Sciatic nerve (tissue), 2 donors: ENCODE data around the gene RNF225. TPM values are rescaled to one million over a fixed set of nuclear protein-coding genes. Genes with fewer than 3 reads are reported as not detected.
A peak's percentile ranks its signal among the peaks of the same experiment; 100 is the strongest.
"Not testable (repeated sequence)": the region's sequence is repeated elsewhere in the genome, so short reads cannot be mapped to it uniquely, and the experiment has no call there.

Experiments used
- ATAC-seq: fragments of 200-7000 bp; cut with Tn5 transposase; one replicate; pipeline ENCODE4 v1.9.1; 2020; ENCODE audit warnings: mild to moderate bottlenecking, moderate library complexity
- DNase-seq: peaks from one replicate; pipeline ENCODE4 v3.0.0-alpha.2; 2020; ENCODE audit warnings: low spot score
- intact Hi-C: fragments of 100-400 bp; cut with DNase I; formaldehyde crosslinking; loops from one replicate; pipeline ENCODE4 v1.14.2; 2022
- total RNA-seq: library from RNA; stranded (reverse); fragmentation: NEBNext Ultra II Directional; extraction: Animal tissue kit (Norgen Biotek cat#: 25700); gene quantifications from one replicate; pipeline ENCODE4 v1.2.1, GENCODE V29; 2021
- donor health status: DM: no; HTN: no; CAD: no.
- donor health status: DM: no; HTN: no; CAD: no.

RNF225 gene
- total RNA-seq, 1 donor from 2014 or later, result not detected

- ATAC-seq (no peak), DNase-seq (no peak)
- intact Hi-C loops, result no loop called here
Measured at GRCh38 chr19:58401840-58402421, 6.5 kb downstream of the RNF225 start.

DNA sequence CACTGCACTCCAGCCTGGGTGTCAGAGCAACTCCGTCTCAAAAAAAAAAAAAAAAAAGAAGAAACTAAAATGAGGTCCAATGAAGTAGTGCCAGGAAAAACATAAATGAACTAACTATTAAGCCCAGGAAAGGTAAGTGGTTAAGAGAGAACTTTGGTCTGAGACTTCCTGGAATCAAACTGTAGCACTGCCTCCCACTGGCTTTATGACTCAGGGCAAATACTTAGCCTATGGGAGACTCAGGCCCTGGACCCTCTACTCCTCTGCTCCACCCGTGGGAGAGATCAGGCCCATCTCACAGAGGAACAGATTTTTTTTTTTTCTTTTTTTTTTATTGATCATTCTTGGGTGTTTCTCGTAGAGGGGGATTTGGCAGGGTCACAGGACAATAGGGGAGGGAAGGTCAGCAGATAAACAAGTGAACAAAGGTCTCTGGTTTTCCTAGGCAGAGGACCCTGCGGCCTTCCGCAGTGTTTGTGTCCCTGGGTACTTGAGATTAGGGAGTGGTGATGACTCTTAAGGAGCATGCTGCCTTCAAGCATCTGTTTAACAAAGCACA lies 8.5 kb downstream of the RNF225 start:
- intact Hi-C loops, ATAC-seq, DNase-seq: not testable (repeated sequence)

- DNase-seq (no peak), ATAC-seq (no peak)
- intact Hi-C loops, result no loop called here
Measured at GRCh38 chr19:58406818-58407657, 11.6 kb downstream of the RNF225 start.

DNA sequence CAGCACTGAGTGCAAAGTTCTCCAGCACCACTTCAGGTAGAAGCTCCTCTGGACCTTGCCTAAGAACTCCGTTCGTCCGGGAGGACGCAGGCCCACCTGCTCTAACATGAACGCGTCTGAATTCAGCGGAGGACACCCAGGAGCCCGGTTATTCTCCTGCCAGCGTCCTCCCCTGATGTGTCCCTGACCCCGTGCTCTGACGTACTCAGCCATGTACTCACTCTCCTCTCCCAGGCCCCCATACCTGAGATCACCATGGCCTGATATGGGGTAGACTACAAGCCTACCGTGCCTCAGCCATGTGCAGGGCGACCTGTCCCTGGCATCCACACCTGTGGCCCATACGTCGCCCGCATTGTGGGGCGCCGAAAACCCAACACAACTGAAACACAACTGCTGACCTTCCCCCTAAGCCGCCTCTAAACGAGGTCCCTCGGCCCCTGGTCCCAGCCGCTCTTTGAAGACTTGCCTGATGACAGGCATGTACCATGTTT lies 12.2 kb downstream of the RNF225 start:
- peak; percentile 35 for ATAC-seq
- DNase-seq, result no peak
- intact Hi-C loops, result no loop called here

DNA sequence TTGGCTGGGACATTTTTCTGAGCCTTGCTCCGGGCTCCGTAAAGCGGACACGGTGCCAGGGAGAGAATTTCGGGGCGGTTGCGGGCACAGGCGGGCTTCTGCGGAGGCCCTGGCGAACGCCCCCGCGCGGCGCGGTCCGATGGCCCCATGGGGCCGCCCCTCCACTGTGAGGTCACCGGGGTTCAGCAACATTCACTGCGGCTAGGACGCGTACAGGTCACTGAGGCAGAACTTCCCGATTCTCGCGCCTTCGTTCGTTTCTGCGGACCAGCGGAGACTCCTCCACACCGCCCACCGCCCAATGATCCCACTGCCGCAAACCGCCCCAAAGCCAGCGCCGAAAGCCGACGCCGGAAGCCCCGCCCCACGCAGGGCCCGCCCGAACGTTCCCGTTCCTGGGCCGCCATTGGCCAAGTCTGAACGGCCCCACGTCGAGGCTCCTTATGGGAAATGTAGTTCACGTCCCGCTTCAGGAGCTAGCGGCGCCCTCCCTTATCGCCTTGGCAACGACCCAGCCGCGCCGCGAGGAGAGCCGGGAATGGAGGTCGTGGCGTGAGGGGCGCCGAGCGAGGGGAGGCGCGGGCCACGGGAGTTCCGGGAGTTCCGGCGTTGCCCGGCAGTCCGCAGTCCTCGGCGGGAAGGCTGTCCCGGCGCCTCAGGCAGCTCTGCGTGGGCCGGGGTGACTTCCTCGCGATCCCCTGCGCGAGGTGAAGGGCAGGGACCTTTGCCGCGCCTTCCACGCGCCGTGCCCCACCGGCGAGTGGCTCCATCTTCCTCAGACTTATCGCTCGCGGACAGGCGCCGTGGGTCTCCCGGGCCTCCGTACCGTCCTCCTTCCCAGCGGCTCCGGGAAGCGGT lies 12.9 kb downstream of the RNF225 start, which contains the start of gene ZNF584:
Gene ZNF584, plus strand, starts transcription at position 498 of the 858 bp plus-strand sequence. CDS start 499 bp downstream, outside the sequence.
- peak; percentile 98 for ATAC-seq
- DNase-seq, result peak; percentile 97
- intact Hi-C loops, result no loop called here

GRCh38 chr19:58409010-58409790 lies 13.7 kb downstream of the RNF225 start:
- DNase-seq, result peak; percentile 67
- ATAC-seq, result peak; percentile 10
- intact Hi-C loops, result no loop called here

GRCh38 chr19:58416604-58417003 lies 21.1 kb downstream of the RNF225 start:
- intact Hi-C loops, result no loop called here
- ATAC-seq, result no peak
- no peak for DNase-seq

- intact Hi-C loops, result no loop called here
- ATAC-seq, result no peak
- DNase-seq, result no peak
Measured at GRCh38 chr19:58417071-58417470, 21.6 kb downstream of the RNF225 start.

GRCh38 chr19:58428617-58429016 lies 33.2 kb downstream of the RNF225 start:
- no peak for DNase-seq
- intact Hi-C loops, result no loop called here
- ATAC-seq, result no peak

- no peak for ATAC-seq
- no peak for DNase-seq
- intact Hi-C loops, result no loop called here
Measured at GRCh38 chr19:58429745-58430144, 34.3 kb downstream of the RNF225 start.

- intact Hi-C loops, result no loop called here
- DNase-seq, result no peak
Measured at GRCh38 chr19:58434217-58434616, 38.8 kb downstream of the RNF225 start.

DNA sequence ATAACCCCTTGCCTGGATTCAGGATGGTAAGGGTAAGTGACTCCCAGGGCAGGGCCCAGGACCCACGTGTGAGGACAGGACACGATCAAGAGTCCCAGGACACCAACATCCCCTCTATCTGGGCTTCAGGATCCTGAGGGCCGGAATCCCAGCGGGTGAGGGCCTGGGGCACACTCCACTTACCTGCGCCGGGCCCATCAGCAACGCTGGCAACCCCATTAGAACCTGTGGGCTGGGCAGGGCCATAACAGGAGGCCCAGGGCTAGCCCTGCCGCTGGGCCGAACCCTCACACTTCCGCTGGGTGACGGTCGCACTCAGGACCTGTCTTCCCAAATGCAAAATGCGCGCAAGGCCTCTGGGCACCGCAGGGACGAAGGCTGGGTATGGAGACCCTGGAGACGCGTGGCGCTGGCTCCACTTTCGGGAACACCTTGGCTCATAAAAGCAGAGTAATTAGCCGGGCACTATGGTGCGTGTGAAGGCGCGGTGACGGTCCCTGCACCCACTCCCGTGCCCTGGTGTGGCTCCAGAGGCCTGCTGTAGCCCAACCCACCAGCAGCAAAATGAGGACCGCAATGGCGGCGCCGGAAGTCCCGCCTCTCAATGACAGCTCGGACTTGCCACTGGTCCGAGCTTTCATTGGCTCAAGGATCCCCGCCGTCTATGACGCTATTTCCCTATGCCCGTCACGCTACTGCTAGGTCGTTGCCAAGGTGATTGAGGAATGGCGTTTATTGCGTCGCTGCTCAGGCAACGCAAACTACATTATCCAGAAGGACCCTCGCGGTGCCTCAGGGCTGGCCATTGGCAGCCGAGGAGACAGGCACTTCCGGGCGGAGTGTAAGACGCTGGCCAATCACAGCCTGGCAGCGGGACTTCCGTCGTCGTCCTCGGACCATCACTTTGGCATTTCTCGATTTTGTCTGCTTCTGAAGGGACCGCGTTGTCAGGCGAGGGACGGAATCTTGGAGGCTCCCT lies 44.4 kb downstream of the RNF225 start, which contains the start of gene ZNF132:
Gene ZNF132, minus strand, starts transcription at position 578 of the 979 bp plus-strand sequence. Its CDS starts 332 bp downstream, at position 246.
- DNase-seq (peak; percentile 96), ATAC-seq (peak; percentile 99)
- intact Hi-C loops, result no loop called here

More at GRCh38 chr19:58434217-58434616, 38.8 kb downstream of the RNF225 start:
- ATAC-seq, result no peak

DNA sequence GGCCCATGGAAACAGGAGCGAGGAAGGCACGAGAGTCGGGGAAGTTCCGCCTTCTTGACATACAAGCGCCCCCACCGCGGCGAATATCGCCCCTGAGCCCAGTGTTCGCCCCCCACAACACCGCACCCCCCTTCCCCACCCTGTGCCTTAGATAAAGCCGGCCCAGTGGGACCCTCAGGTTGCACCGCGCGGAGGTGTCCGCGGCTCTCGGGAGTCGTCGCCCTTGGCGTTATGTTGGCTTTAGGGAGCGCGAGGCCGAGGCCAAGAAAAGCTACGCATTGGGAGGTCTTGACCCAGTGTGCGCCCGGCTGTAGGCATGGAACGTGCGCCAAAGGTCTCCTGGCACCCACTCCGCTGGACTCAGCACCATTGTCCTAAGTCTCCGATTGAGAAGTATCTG lies 45.1 kb downstream of the RNF225 start:
- no peak for DNase-seq
- intact Hi-C loops, result no loop called here
- ATAC-seq, result peak; percentile 18

DNA sequence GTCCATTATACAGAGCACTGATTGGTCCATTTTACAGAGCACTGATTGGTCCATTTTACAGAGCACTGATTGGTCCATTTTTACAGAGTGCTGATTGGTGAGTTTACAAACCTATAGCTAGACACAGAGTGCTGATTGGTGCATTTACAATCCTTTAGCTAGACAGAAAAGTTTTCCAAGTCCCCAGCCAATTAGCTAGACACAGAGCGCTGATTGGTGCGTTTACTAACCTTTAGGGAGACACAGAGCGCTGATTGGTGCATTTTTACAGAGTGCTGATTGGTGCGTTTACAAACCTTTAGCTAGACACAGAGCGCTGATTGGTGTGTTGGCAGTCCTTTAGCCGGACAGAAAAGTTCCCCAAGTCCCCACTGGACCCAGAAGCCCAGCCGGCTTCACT lies 47.5 kb downstream of the RNF225 start:
- ATAC-seq, intact Hi-C loops: not testable (repeated sequence)

More for the DNA sequence above, 47.5 kb downstream of the RNF225 start:
- not testable (repeated sequence) for DNase-seq
